Activated T-cell treated with anti-CD3 and anti-CD28 coated beads, Interleukin-2, amount 50 U/mL, for 24 hours (primary cell): Measurements from ENCODE around the gene DPF3.

Experiments
- DNase-seq: peaks from one replicate; pipeline ENCODE4 v3.0.0-alpha.2; 2020
- H3K27ac Mint-ChIP-seq: 2 replicates; pipeline ENCODE4 v1.8.0; 2020; ENCODE audit warnings: mild to moderate bottlenecking, mixed read lengths
- H3K27me3 Mint-ChIP-seq: 2 replicates; pipeline ENCODE4 v1.8.0; 2020; ENCODE audit warnings: mixed read lengths
- H3K36me3 Mint-ChIP-seq: 2 replicates; pipeline ENCODE4 v1.8.0; 2020; ENCODE audit warnings: low read depth, mixed read lengths
- H3K4me1 Mint-ChIP-seq: 2 replicates; pipeline ENCODE4 v1.8.0; 2020; ENCODE audit warnings: low read depth, mixed read lengths
- H3K4me3 Mint-ChIP-seq: 2 replicates; pipeline ENCODE4 v1.8.0; 2020; ENCODE audit warnings: mild to moderate bottlenecking, moderate library complexity, mixed read lengths
- H3K9me3 Mint-ChIP-seq: 2 replicates; pipeline ENCODE4 v1.8.0; 2020; ENCODE audit warnings: mixed read lengths

DPF3 gene

DNA sequence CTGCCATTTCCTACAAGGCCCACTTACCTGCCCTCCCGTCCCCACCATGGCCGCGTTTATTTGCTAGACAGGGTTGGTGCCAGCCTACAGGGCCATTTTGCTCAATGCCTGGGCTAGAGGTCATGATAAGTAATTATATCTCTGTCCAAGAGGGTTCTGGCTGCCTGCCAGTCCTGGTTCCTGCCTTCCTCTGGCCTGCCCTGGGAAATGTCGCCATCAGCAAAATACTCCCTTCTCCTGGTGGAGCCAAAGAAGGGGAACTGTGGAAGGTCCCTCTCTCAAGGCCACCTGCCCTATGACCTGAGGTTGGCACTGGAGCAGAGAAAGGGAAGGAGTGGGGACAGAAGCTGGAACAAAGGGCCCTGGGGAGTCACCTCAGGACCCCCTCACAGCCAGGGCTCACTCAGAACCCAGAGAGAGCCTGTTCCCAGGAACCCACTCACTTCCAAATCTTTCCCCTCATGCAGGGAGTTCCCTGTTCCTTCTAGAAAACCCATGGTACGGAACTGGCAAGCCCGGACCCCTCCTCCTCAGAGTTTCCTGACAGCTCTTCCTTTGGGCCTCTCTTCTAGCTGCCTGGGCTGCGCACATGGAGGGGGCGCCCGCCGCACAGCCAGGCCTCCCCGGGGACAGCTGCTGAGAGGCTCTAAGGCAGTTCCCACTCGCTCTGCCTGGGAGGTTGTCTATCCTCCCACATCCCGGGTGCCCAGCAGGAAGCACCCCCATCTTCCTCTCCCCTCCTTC is 280.5 kb downstream of the DPF3 start:
- Mint-ChIP-seq H3K27ac (no peak overlapping the region), H3K27me3 (no peaks in the 10 kb centered on the region), H3K9me3 (no peaks in the 10 kb centered on the region), H3K36me3 (no peaks in the 10 kb centered on the region), H3K4me1 (peaks cover 4% of the 10 kb centered on the region), H3K4me3 (no peak overlapping the region)
- DNase-seq, result no peak

DNA sequence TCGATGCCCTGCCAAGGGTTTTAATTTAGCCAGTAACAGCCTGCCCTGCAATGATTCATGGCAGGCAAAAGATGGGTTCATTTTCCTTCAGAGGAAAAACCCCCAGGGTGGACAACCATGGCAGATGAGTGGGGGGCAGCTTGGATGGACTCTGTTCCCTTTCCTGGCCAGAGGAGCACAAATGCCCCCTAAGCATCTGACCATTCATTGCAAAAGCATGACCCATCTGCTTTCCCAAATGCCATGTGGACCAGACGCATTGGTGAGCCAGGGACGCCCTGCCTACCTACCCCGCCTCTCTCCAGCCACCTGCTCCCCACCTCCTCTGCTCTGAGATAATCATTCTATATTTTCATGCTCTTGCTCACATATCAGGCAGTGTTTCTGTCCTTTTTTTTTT is 281.9 kb downstream of the DPF3 start:
- H3K4me3 Mint-ChIP-seq, result no peak overlapping the region
- DNase-seq, result no peak
- no peak overlapping the region for H3K27ac Mint-ChIP-seq
- H3K27me3 Mint-ChIP-seq, result no peaks in the 10 kb centered on the region
- H3K4me1 Mint-ChIP-seq, result peaks cover 7% of the 10 kb centered on the region
- H3K9me3 Mint-ChIP-seq, result no peaks in the 10 kb centered on the region
- no peaks in the 10 kb centered on the region for H3K36me3 Mint-ChIP-seq

DNA sequence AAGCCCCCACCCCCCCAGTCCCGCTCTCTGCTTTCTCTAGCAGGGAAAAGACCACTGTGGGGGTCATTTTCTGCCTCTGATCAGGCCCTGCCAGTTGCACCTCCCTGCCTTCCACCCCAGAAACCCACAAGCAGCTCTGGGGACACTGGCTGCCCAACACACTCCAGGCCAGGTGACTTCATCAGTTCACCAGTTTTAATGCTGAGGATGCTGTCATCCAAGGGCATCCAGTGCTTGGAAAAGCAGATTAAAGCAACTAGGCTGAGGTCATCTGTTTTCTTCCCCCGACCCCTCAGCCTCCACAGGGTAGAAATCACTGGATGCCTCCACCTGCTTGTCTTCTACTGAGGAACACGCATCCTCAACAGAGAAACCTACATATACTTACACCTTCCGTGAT is 282.4 kb downstream of the DPF3 start:
- H3K4me3 Mint-ChIP-seq, result no peak overlapping the region
- H3K36me3 Mint-ChIP-seq, result no peaks in the 10 kb centered on the region
- no peaks in the 10 kb centered on the region for H3K27me3 Mint-ChIP-seq
- peaks cover 7% of the 10 kb centered on the region for H3K4me1 Mint-ChIP-seq
- no peaks in the 10 kb centered on the region for H3K9me3 Mint-ChIP-seq
- H3K27ac Mint-ChIP-seq, result no peak overlapping the region
- no peak for DNase-seq

DNA sequence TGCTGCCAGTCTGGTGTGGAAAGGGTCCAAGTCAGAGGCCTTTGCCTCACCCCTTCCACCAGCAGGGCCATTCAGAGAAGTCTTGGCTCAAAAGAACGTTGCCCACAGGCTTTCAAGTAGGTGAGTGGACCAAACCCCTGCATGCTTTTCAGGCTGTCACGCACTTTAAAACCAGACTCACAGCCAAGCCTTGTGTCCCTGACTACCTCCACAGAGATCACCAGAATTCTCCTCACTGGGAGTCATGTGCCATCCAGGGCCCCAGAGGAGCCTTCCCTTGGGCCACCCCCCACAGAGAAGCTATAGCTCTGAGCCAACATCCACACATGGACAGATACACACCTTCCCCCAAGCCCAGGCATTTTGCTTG is 283.1 kb downstream of the DPF3 start:
- no peak for DNase-seq
- H3K27me3 Mint-ChIP-seq, result no peaks in the 10 kb centered on the region

DNA sequence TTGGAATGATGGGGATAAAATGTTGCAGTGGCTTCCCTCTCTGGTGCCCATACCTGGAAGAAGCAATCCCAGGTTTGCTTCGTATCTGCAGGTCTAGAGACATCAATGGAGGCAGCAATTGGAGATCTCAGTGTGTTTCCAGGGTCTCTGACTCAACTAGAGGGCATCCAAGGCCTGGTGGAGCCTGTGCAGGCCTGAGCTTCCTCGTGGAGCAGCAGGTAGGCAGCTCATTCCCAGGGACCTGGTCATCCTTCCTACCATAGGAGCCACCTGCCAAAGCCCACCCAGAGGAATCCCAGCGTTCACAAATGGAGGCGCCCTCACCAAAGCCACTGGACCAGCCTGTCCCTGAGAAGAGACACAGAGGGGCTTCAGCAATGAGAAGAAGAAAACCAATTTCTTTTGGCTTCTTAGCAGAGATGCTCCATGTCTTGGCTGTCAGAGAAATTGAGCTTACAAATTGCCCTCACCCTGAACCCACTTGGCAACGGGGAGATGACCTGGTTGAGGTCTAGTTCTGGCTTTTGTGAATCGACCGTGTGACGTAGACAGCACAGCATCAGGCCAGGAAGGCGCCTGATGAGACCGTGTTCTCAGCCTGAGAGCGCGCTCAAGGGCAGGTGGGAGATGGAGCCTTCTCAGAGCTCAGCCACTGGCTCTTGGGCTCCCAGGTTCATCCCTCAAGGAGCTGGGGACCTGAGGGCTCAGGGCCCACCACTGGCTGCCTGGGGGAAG is 283.6 kb downstream of the DPF3 start:
- Mint-ChIP-seq H3K27me3 (no peaks in the 10 kb centered on the region), H3K27ac (no peak overlapping the region), H3K4me3 (no peak overlapping the region), H3K36me3 (no peaks in the 10 kb centered on the region), H3K4me1 (peaks cover 7% of the 10 kb centered on the region), H3K9me3 (no peaks in the 10 kb centered on the region)
- DNase-seq, result no peak

More for the DNA sequence above, 283.1 kb downstream of the DPF3 start:
- no peaks in the 10 kb centered on the region for H3K9me3 Mint-ChIP-seq
- H3K4me3 Mint-ChIP-seq, result no peak overlapping the region
- H3K27ac Mint-ChIP-seq, result no peak overlapping the region
- H3K4me1 Mint-ChIP-seq, result peaks cover 7% of the 10 kb centered on the region
- H3K36me3 Mint-ChIP-seq, result no peaks in the 10 kb centered on the region

DNA sequence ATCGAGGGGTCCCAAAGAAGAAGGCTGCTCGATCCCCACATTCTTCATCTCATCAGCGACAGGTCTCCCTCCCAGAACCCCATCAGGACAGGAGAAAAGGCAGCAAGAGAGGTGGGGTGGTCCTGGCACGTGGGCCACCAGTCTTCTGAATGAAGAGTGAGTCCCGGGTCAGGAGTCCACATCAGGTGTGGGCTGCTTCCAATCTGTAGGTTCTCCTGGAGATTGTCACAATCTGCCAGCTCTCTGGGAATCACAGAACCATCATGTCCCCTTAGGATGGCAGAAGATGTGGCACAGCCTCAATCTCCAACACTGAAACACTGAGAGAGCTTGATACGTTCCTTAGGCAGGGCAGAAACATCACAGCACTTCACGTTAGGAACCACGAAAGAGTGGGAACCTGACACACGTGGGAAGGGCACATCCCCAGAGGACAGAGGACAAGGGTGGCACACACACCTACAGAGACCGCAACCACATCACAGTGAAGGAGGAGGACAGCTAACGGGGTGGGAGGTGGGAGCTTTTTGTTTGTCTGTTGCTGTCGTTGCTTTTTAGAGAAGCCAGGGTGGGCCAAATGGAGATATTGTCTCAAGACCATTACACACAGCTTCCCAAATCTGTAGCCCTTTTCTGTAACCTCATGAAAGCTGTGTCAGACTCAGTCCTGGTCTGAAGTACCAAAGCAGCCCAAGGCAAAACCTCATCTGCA is 284.5 kb downstream of the DPF3 start:
- no peaks in the 10 kb centered on the region for H3K27me3 Mint-ChIP-seq

DNA sequence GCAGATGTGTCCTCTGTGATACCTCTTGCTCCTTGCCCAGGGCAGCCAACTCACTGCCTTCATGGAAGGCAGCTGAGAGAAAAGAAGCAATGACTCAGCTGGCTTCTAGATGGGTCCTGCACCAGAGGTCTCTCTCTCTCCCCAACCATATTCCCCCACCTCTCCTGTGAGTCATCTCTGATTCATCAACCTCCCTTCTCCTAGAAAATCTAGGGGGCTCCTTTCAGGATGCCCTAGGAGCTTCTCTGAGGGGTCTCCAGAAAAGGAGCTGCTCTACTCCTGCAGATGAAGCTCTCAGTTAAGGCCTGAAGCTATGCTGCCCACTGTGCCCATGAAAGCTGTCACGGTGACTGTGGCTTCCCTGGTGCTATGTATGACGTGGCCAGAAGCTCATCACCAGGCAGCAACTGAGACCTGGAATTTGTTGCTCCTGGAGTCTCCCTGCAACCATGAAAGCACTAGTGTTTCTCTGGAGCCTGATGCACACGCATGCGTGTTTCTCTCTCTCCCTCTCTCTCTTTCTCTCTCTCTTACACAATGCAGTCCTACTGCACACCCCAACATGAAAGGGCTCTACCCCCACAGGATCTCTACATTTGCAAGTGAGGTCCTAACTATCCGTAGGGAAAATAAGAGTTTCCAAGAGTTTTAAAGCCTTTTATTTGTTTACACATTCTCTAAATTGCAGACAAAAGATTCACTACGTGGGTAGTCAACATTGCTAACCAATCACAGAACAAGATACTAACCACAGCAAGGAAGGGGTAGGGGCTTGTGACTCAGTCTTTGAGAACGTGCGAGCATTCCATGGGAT is 285.3 kb downstream of the DPF3 start:
- Mint-ChIP-seq H3K4me1 (peaks cover 7% of the 10 kb centered on the region), H3K36me3 (no peaks in the 10 kb centered on the region), H3K9me3 (no peaks in the 10 kb centered on the region), H3K27ac (peak overlapping the region; percentile 23), H3K4me3 (no peak overlapping the region), H3K27me3 (no peaks in the 10 kb centered on the region)
- DNase-seq, result no peak

More for the DNA sequence above, 284.5 kb downstream of the DPF3 start:
- no peak overlapping the region for H3K4me3 Mint-ChIP-seq
- H3K27ac Mint-ChIP-seq, result no peak overlapping the region
- peaks cover 7% of the 10 kb centered on the region for H3K4me1 Mint-ChIP-seq
- DNase-seq, result no peak
- H3K9me3 Mint-ChIP-seq, result no peaks in the 10 kb centered on the region
- H3K36me3 Mint-ChIP-seq, result no peaks in the 10 kb centered on the region

DNA sequence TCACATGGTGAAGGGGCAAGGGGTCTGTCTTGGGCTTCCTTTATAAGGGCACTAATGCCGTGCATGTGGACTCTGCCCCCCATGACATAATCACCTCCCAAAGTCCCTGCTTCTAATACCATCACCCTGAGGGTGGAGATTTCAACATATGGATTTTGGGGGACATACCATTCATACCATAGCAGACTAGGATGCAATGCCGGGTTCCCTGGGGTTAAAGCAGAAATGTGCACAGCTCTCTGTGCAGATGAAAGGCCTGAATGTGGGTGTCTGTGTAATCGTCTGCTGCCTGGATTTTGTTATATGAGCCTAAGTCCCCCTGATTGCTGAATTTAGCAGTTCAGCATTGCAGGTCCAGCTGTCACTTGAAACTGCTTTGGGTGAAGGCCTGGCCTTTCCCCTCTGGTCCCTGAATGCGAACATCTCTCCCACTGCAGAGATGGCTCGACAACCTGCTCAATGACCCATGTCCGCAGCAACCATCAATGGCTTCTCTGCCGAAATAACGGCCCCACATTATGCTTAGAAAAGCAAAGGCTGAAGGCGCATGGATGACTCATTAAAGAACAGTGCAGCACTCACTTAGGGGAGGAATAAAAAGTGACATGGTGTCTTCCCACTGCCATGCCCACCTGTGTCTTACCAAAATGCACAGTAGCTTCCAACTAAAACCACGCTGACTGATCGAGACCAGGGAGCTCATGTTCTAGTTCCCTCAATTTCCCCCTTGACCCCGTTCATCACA is 286.3 kb downstream of the DPF3 start:
- DNase-seq, result no peak
- Mint-ChIP-seq H3K36me3 (no peaks in the 10 kb centered on the region), H3K9me3 (no peaks in the 10 kb centered on the region), H3K4me1 (peaks cover 7% of the 10 kb centered on the region), H3K27ac (no peak overlapping the region), H3K4me3 (no peak overlapping the region), H3K27me3 (no peaks in the 10 kb centered on the region)

DNA sequence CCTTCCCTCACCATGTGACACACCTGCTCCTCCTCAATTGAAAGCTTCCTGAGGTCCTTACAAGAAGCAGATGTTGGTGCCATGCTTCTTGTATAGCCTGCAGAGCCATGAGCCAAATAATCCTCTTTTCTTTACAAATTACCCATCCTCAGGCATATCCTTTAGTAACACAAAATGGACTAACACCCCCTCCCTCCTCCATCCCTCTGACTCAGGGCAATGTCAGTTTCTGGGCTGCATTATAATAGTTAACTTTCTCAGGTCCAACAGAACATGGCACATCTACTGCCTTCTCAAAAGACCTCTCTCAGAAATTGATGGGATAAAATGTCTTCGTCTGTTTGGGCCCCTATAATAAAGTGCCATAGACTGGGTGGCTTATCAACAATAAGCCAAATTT is 287.0 kb downstream of the DPF3 start:
- Mint-ChIP-seq H3K9me3 (no peaks in the 10 kb centered on the region), H3K4me3 (no peak overlapping the region), H3K4me1 (peaks cover 7% of the 10 kb centered on the region), H3K27me3 (no peaks in the 10 kb centered on the region), H3K36me3 (no peaks in the 10 kb centered on the region), H3K27ac (no peak overlapping the region)
- no peak for DNase-seq

DNA sequence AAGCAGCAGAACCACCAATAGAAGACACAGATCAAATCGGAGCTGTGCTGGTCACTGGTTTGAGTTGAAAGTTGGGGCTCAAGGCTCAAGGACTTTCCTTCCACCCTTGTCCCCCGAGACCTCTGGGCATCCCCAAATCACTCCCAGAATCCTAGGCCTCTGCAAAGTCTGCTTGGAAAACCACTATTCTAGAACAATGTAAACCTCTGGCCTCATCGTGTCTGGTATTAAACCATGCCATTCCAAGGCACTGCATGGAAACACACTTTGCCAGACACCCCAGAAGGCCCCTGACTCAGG is 288.0 kb downstream of the DPF3 start:
- Mint-ChIP-seq H3K4me3 (no peak overlapping the region), H3K27me3 (no peaks in the 10 kb centered on the region), H3K27ac (no peak overlapping the region)

DNA sequence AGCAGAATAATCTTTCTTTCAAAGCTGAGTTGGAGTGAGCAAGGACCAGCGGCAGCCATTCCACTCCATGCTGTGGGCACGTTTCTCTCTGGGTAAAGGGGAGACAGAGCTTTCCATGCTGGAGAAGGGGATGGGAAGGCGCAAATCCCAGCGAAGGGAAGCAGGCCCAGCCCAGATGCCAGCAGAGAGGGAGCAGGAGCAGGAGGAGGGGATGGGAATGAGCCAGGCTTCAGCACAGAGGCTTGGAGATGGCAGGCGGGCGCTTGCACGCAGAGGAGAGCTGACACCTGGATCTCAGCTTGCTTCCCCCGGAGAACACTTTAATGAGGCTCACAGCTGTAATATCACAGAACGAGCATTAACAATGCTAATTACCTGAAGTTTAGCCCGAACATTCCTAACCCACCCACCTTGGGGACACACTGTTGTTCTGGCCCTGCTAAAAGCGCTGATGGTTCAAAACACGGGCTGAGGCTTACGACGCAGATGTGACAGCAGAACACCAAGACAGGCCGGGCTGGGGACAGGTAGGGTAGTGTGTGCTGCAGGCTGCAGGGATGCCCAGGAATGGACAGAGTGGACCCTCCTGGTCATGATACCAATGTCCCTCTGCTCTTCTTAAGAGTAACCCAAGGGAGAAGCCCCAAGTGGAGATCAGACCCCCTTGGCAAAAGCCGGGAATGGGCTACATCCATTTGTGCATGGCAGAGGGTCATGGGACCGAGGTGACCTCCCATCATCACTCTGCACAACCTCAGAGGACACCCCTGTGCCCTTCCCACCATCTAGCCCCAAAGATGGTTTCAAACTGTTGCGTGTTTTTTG is 288.6 kb downstream of the DPF3 start:
- Mint-ChIP-seq H3K4me1 (peaks cover 7% of the 10 kb centered on the region), H3K36me3 (no peaks in the 10 kb centered on the region), H3K27ac (no peak overlapping the region), H3K4me3 (no peak overlapping the region), H3K27me3 (no peaks in the 10 kb centered on the region), H3K9me3 (no peaks in the 10 kb centered on the region)
- no peak for DNase-seq

More for the DNA sequence above, 288.0 kb downstream of the DPF3 start:
- Mint-ChIP-seq H3K4me1 (peaks cover 7% of the 10 kb centered on the region), H3K36me3 (no peaks in the 10 kb centered on the region), H3K9me3 (no peaks in the 10 kb centered on the region)
- DNase-seq, result no peak

DNA sequence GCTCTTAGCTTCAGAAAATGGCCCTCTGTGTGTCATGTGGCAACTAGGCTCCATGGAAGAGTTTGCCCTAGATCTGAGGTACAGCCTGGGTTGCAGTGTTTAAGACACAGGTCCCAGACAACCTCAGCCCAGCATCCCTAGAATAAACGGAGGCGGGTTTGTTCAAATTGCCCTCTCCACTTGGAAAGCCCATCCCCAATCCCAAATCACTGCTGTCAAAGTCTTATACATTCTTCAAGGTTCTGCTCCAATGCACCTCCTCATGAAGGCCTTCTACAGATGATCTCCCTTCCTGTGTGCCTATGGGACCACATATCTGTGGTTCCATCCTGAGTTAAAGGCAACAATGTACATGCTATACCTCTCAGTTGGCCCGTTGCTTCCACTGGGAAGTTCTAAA is 289.8 kb downstream of the DPF3 start:
- Mint-ChIP-seq H3K9me3 (no peaks in the 10 kb centered on the region), H3K4me3 (no peak overlapping the region), H3K27ac (no peak overlapping the region), H3K27me3 (no peaks in the 10 kb centered on the region), H3K36me3 (no peaks in the 10 kb centered on the region), H3K4me1 (peaks cover 7% of the 10 kb centered on the region)
- DNase-seq, result no peak

DNA sequence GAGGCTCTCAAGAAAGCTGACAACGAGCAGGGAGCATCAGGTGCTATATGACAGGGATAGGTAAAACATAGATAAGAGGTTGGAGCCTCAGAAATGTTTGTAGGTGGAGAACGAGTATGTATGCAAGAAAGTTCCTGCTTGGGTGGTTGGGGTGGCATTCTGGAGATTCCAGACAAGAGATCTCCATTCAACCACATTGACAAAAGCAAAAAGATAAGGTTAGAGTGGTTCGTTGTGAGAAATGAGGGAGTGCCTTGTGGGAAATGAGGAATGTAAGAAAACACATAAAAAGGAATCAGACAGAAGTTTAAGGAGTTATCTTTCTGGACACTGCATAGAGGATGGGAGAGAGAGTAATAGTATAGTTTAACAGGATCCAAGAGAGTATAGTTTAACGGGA is 290.3 kb downstream of the DPF3 start:
- H3K27me3 Mint-ChIP-seq, result no peaks in the 10 kb centered on the region
- no peak overlapping the region for H3K4me3 Mint-ChIP-seq
- H3K9me3 Mint-ChIP-seq, result no peaks in the 10 kb centered on the region
- H3K36me3 Mint-ChIP-seq, result no peaks in the 10 kb centered on the region
- H3K4me1 Mint-ChIP-seq, result peaks cover 4% of the 10 kb centered on the region
- no peak for DNase-seq
- H3K27ac Mint-ChIP-seq, result no peak overlapping the region
